HG03097 (cell line): ENCODE data around the gene ARID1B.

Source experiments
- ATAC-seq: cut with Tn5 transposase; IDR thresholded peaks from one replicate; pipeline ENCODE4 v1.9.1; 2021; ENCODE audit not compliant: unreplicated experiment, low FRiP score

Gene ARID1B

DNA sequence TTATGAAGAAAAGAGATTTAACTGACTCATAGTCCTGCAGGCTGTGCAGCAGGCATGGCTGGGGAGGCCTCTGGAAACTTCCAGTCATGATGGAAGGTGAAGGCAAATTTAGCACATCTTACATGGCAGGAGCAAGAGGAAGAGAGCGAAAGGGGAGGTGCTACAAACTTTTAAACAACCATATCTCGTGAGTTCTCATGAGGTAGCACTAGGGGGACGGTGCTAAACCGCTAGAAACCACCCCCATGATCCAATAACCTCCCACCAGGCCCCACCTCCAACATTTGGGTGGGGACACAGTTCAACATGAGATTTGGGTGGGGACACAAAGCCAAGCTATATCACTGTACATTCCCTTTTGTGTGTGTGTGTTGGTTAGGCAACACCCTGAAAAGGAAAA is 336.2 kb downstream of the ARID1B start:
- no peak for ATAC-seq

DNA sequence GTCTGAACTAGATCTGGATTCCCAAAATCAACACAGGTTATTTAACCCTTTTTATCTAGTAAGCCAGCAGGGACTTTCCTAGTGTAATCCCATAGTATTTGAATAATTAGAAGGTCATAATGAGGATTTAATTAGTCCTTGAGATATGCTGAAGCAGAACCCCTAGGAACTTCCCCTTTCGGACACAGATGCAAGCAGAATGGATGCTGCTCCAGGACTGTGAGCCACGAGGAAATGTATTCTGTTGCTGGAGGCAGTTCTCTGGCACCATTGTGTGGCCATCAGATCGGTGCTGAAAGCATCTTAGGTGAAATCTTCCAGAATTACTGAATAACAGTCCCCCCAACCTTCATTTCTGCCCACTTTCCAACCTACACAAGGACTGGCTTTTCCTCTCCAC is 339.2 kb downstream of the ARID1B start:
- no peak for ATAC-seq

DNA sequence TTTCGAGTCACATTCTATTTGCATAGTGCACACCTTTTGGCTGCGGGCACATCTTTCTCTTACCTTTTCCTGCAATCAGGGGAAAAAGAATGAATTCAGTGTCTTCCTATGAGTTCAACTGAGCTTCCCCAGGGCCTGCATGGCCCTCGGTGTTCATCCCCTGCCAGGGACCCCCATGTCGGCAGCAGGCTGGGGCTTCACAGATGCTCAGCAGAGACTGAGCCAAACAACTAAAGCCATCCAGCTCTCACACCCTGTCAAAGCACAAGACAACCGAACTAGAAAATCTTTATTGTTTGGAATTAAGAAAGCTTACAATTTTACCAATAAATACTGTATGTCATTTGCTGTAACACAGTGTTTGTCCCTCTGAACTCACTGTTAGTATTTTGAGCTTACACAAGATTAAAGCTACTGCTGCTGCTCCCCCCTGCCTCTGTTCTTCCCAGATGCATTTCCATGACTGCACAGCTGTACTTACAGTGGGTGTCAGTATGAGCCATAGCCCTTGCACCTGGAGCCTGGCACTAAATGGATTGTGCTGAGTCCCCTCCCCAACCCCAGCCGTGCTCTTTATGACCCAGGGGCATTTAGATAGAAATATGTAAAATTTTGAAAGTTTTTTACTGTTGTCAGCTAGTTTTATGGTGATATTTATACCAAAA is 340.4 kb downstream of the ARID1B start:
- ATAC-seq = no peak

GRCh38 chr6:157119502-157120027 is 342.4 kb downstream of the ARID1B start:
- no peak for ATAC-seq

DNA sequence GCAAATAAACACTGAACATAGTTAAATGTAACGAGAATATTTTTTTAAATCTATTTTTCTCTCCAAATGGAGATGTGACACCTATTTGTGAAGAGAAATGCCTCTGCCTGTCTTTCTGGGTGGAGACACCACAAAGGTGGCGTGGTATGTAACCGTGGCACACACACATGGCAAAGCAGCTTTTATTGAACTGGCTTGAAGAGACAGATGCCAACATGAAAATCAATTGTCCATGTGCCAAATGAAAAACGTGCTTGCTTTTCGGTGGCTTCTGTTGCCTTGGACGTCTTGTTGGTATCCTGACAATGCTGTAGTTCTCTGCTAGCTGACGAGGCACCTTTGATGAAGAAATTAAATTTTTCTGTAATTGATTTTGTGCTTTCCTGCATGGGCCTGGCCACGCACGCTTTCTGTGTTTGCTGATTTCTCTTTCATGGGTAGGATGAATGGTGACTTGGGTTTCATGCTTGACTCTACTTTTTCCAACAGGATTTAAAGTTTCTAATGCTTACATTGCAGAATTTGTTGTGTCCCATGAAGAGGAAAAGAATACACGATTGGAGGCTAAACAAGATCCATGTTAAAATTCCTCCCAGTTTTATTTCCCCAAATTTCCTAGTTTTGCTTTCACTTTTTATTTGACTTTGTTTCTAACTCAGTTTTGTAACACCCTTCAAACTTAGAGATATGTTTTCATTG is 343.5 kb downstream of the ARID1B start:
- ATAC-seq = no peak

GRCh38 chr6:157121897-157122296 is 344.7 kb downstream of the ARID1B start:
- no peak for ATAC-seq

- no peak for ATAC-seq
Observed at GRCh38 chr6:157123234-157123633, 346.1 kb downstream of the ARID1B start.

GRCh38 chr6:157124485-157125254 is 347.5 kb downstream of the ARID1B start:
- no peak for ATAC-seq

DNA sequence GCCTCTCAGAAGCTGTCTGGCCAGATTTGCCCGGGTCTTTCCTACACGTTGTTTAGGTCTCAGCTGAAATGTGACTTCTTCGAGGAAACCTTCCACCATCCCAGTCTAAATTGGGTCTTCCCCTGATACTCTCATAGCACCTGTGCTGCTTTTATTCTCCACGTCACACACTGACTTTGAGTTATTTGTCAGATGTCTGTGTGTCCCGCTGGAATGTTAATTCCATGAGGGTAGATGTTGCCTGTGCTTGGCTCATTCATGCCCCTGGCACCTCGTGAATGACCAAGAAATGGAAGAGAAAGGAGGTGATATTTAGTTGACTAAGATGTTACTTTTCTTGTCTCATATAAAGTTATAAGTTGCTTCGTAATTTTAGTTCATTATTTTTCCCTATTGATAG is 348.4 kb downstream of the ARID1B start:
- no peak for ATAC-seq

- no peak for ATAC-seq
Observed at GRCh38 chr6:157126183-157127098, 349.3 kb downstream of the ARID1B start.

DNA sequence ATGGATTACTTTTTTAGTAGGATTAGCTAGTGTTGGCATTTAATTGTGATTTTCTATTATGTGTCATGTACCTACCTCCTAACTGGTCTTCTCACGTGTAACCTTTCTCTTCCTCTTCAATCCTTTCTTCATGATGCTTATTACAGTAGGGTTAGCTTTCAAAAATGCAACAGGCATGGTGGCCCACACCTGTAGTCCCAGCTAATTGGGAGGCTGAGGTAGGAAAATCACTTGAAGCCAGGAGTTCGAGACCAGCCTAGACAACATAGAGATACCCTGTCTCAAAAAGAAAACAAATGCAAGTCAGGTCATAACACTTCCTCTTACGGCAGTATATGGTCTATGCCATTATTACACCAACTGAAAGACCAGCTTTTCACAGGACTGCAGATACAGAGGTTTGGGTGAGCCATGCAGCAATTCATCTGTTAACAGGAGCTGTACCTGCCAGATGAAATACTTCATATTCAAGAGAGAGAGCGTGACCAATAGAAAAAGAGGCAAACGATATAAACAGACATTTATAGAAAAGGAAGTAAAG is 351.1 kb downstream of the ARID1B start:
- ATAC-seq = no peak

GRCh38 chr6:157131250-157131649 is 354.1 kb downstream of the ARID1B start:
- ATAC-seq = no peak

- ATAC-seq = no peak
Observed at GRCh38 chr6:157133856-157134255, 356.7 kb downstream of the ARID1B start.

GRCh38 chr6:157134402-157135047 is 357.3 kb downstream of the ARID1B start:
- ATAC-seq = no peak

DNA sequence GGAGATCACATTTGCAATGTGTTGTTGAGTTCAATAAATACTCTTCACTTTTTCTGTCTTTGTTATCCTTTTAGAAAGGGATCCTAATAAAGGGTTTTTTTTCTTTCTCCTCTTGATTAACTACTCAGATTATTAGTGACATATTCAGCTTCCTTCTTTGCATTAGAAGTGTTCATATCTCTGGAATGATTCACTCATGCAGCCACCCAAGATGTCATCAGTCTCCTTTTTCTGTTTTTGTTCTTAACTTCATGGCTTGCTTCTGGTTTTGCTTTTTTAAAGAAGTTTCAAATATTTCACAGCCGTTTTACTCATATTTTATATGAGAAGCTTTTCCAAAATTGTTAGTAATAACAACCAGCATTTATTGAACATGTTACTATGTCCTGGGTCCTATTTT is 358.5 kb downstream of the ARID1B start:
- ATAC-seq = no peak

DNA sequence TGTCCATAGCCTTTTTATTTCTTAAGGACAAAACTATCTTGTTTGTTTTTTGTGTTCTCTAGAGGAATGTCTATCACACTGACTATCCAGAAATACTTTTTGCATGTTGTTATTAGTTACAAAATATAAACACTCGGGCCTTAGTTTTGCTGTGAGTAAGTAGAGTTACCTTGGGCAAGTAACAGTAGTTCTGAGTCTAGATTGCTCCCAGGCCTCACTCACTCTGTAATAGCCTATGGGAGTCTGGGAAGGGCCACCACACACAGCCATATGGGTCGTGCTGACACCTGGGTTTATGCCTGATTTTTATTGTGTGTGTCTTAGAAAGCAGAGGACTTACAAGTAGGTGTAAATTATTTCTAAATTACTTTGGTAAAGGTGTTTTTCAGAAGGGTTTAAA is 360.3 kb downstream of the ARID1B start:
- ATAC-seq = no peak

GRCh38 chr6:157139054-157139708 is 362.0 kb downstream of the ARID1B start:
- no peak for ATAC-seq

- ATAC-seq = no peak
Observed at GRCh38 chr6:157143171-157143889, 366.2 kb downstream of the ARID1B start.
